ENCODE measurements around the gene CACNB2. TPM values are rescaled to one million over a fixed set of nuclear protein-coding genes. Genes with fewer than 3 reads are reported as not detected.
"Not testable (repeated sequence)": the region's sequence is repeated elsewhere in the genome, so short reads cannot be mapped to it uniquely, and the experiment has no call there.

The CACNB2 gene
- total RNA-seq, 1 donor from 2014 or later = 25.7 TPM

DNA sequence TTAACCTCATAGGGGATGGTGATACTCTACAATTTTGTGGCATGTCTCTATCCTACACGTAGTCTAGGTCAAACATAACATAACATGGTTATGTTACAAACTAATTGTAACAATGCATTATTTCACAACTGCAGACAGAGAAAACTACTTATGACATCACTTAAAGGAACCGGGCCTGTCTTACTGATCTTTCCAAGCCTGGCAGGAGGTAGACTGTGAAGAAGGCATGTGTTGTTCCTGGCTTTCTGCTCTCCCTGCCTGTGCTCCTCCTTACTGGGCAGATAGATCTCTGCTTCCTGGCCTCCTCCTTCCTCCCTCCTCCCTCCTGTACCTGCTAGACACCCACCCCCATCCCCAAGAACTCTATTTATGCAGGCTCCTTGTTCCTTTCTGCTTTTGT lies 5.4 kb downstream of the CACNB2 start:
- no peak for DNase-seq

DNA sequence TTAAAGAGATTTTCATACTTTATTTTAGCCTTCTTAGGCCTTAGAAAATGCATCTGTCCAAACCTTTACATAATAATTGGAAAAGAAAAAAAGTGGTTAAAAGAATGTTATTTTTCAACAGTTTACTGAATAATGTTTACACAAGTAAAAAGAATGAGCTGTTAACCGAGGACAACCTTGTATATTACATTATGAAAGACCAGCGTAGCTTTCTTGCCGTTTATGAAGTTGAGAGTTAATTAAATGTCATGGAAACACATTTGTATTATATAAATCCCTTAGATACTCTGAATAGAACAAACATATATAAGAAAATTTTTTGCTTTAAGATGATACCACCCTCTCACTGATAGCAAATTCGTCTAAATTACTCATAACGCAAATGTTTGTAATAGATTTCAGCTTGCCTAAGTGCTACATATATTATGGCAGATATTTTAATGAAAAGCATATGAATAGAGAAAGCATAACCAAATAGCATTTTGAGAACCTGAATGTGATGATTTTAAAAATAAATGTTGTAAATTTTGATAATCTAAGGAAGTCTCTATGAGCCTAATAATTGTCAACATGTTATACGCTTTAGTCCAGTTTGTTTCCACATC lies 9.1 kb downstream of the CACNB2 start:
- DNase-seq = no peak

DNA sequence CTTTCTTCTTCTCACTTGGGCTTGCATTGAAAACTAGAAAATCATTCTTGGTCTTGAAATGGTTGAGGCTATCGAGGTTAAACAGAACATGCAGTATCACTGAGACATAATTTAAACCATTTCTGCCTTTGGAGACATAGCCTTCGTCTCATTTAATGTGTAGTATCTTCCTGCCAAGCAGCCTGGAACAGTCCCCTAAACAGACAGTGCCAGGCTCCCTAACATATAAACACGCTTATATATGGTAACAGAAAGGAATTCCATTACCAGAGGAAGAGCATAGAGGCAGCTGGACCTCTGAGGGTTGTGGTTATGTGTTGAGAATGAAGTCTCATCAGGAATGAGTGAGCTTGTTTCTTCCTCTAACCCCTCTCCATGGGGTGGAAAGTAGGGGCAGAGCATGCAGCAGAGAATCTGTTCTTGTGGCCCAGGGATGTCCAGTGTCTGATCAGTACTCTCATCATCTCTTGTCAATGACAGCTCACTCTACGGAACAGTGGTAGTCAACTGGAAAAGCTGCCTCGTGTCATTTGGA lies 11.2 kb downstream of the CACNB2 start:
- DNase-seq = no peak

DNA sequence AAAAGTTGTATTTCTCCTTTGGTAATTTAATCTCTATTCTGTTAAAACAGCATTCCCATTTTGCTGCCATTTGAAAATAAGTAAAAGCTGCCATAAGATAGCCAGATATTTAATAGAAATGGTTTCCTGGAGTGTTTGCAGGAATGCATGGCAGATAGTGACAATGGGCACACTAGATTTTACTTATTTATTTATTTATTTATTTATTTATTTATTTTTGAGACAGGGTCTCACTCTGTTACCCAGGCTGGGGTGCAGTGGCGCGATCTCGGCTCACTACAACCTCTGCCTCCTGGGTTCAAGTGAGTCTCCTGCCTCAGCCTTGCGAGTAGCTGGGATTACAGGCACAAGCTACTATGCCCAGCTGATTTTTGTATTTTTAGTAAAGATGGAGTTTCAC lies 13.2 kb downstream of the CACNB2 start:
- not testable (repeated sequence) for DNase-seq

DNA sequence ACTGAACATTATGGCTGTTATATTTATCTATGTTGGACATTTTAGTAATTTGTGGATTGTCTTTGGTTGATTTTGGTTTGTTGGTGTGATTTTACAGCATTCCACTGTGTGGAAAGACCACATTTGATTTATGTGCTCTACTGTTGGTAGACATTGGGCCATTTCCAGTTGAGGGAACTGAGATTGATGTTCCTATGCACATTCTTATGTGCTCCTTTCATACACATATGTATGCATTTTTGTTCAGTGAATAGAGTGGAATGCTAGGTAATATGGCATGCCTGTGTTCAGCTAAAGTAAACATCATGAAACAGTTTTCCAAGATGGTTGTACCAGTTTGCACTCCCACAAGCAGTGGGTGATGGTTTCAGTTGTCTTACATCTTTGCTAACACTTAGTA lies 15.1 kb downstream of the CACNB2 start:
- DNase-seq = no peak

DNA sequence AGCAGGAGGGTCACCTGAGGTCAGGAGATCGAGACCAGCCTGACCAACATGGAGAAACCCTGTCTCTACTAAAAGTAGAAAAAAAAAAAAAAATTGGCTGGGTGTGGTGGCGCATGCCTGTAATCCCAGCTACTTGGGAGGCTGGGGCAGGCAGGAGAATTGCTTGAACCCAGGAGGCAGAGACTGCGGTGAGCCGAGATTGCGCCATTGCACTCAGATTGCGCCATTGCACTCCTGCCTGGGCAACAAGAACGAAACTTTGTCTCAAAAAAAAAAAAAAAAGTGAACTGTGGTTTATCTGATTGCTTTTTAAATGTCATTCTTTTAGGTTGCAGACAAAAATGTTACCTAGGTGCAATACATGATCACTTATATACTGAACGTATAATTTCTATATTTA lies 16.6 kb downstream of the CACNB2 start:
- not testable (repeated sequence) for DNase-seq

DNA sequence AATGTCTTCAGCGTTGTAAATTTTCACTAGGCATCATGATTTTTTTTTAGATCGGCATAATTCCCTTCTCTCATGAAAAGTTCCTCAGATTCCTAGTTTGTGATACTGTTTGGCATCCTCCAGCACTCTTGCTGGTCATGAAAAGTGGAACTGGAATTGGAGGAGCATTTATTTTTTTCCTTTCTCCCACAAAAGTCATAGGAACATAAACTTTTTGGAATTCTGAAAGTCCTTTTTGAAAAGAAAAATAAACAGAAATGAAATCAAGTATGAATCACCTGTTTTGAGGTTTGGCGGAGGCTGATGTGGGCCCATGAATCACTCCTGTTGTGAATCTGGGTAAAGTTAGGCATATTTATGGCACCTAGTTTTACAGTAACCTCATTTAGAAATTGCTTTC lies 17.7 kb downstream of the CACNB2 start:
- DNase-seq = no peak

DNA sequence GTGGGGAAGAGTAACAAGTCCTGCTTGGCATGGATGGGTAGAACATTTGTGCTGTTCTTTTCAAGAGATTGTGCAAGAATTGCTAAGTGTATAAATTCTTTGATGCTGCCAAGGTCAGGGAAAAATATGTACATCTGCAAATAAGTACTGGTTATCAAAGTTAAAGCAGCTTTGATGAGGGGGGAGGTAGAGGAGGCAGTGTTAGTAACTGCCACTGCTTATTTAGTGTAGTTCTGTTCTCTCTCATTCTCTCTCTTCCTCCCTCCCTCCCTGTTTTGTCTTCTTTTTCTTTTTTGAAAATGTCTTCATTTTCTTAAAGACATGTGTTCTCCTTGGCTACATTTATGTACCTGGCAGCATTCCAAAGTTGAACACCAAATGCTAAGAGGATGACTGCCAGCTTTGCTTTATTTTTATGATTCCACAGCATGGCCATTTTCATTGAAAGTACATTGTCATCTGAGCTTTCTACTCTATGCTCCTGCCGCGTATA lies 18.6 kb downstream of the CACNB2 start:
- no peak for DNase-seq

DNA sequence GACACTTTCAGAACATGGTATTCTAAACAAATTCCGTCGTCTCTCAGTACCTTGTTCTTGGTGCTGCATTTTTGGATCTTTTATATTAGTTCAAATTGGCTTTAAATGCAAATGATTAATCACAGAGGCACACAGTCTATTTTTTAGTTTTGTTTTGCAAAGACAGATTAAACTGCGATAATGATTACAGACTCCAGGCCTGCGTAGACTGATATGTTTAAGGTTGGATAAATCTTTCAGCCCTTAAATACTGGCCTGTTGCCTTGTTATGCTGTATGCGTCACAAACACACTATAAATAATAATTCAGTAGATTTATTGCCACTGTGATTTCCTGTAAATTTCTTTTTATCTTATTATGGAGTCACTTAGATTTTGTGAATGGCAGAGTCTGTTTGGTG lies 19.3 kb downstream of the CACNB2 start:
- no peak for DNase-seq

DNA sequence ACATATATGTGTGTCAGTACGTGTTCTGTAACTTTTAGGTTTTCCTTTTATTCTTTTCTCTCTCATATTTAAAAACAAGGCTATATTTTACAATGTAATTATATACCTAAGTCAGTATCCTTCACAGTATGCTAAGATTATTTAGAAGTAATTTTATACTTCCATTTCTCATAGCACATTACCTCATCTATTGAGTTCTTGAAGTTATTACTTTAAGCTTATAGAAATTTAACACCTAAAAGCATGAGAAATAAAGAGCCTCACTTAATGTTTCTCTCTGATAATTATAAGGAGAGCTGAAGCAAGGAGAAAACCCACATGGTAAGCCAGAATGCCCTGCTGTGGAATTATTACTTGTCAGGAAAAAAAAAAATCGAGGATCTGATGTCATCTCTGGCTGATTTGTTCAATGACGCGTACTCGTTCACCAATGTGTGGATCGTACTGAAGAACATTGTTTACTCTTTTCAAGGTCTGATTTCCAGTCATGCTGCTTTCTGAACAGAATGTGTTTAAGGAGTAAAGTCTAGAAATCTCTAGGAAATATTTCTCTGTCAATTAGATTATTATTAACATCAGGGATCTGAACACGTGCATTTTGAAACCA lies 21.9 kb downstream of the CACNB2 start:
- DNase-seq = no peak

DNA sequence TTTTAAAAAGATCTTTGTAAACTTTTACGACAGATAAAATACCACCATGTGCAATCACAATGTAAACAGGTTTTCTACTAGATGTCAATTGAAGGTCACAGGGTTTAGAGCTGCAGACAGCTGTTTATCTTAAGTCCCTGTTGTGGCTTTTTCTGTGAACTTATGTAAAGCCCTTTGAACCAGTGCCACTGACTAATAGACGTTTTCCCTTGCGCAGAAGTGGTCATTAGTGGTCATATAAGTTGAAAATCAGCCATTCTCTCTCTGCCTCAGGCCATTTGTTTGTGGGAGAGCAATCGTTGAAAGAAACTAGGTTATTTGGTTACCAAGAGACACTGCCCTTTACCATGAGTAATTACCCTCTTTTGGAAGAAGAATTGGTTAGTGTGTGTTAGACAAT lies 23.9 kb downstream of the CACNB2 start:
- DNase-seq = no peak

DNA sequence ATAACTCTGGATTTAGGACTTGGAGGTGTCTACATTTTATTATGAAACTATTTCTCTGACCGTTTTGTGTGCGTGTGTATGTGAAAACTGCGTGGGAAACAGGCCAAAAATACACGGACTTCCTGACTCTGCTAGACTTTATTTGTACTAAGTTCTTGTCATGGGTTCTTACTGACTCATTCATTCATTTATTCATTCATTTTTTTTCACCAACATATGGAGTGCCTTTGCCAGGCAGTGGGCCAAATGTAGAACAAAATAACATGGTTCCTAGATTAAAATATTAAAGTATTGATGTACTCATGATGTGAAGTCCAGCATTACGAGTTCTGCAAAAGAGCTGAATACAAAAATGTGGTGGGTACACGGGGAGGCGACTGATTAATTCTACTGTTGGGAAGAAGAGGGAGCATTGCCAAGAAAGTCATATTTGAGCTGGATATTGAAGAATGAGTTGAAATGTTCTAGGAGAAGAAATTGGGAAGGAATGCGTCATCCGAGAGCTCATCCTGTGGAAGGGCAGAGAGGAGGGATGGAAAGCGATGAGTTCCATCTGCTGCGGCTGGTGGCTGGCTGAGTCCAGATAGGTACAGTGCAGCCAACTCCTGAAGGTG lies 24.6 kb downstream of the CACNB2 start:
- DNase-seq = no peak

DNA sequence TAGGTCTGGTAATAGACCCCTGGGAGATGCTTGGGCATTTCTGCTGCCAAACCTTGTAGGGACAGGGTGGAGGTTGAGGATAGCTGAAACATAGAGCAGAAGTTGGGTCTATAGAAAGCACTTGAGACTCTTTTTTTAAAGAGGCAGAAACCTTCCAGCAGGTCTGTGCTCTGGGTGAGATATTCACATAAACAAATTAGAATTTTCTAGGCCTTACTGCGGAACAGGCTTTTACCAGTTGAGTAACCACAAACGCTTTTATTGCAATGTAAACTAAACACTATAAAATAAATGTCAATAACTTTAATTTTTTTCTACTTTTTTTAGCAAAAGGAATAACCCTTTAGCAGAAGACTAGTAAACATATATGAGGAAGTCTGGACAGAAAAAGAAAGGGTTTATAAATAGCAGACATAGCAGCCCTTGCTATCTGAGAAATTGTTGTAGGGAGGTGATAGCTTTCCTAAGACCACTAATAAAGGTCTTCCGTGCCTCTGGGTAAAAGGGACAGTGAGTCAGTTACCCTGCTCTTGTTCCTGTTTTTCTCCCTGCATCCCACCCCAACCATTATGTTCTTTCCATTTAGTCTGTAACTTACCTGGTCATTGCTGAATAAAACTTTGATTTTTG lies 38.7 kb downstream of the CACNB2 start:
- no peak for DNase-seq

DNA sequence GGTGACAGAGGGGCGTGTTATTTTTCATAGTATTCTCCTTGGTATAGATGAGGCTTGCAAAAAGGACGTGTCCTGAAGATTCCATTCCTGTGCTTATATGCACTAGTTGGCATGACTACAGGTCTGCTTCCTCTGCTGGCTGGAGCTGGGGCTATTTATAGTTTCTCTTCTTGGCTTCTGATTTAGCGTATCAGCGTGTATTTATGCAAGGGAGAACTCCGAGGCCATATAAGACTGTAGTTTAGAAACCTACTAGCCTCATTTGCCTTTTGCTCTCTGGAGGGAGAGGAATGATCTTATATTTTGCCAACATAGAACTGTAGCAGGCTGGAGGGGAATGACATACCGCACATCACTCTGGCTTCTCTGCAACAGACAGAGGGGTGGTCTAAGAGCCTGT lies 39.7 kb downstream of the CACNB2 start:
- DNase-seq = peak; percentile 4

DNA sequence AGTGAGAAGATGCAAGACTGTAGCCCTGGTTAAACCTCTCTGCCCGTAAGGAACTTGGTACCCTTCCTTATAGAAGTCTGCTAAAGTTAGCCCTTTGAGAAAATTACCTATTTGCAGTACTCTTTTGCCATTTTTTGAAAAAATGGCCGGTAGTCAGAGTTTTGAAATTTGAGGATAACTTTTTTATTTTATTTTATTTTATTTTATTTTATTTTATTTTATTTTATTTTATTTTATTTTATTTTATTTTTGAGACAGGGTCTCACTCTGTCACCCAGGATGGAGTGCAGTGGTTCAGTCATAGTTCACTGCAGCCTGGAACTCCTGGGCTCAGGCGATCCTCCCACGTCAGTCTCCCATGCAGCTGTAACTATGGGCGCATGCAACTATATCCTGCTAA lies 41.2 kb downstream of the CACNB2 start:
- not testable (repeated sequence) for DNase-seq

DNA sequence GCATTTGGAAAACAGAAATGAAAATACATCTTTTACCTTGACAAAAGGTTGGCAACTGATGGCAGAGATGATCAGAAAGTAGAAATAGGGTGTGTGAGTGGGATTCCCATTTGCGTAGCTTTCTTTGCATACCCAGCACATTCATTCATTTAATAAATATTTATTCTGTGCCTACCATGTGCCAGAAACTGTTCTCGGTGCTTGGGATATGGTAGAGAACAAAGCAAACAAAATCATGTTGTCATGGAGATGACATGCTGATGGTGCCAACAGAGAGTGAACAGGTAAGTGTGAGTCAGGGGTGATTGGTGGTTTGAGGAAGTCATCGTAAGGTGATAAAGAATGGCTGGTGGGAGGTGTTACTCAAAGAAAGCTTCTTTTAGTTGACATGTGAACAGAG lies 45.4 kb downstream of the CACNB2 start:
- no peak for DNase-seq

DNA sequence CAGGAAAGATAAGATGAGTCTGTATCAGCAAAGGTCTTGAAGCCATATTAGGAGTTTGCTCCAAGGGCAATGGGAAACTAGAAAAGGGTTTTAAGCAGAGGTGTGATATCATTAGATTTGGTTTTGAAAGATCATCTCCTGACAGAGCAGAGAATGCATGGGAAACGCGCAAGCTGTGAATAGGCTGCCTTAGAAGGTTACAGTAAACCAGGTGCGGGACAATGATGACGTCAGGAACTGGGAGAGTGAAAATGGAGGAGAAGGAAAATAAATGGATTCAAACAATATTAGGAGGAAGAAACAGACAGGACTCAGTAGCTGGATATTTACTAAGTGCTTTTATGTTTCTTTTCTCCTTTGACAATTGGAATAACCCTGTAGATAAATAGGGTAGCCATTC lies 50.6 kb downstream of the CACNB2 start:
- no peak for DNase-seq

DNA sequence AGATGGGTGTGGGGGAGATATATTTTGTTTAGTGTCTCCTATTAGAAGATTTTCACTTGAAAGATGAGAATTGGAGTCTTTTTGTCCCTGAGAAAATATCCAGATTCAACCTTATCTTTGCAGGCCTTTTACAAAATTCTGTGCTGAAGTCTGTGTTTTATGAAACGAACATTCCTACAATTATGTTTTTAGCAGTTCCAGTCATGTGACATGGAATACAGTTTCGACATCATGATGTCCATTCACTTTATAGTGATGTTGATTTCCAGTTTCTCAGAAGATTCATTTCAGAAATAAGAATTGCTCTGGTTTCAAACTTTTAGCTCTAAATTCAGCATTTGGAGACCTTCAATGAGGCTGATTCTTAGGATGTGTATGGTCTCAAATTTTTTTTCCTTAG lies 54.4 kb downstream of the CACNB2 start:
- no peak for DNase-seq

DNA sequence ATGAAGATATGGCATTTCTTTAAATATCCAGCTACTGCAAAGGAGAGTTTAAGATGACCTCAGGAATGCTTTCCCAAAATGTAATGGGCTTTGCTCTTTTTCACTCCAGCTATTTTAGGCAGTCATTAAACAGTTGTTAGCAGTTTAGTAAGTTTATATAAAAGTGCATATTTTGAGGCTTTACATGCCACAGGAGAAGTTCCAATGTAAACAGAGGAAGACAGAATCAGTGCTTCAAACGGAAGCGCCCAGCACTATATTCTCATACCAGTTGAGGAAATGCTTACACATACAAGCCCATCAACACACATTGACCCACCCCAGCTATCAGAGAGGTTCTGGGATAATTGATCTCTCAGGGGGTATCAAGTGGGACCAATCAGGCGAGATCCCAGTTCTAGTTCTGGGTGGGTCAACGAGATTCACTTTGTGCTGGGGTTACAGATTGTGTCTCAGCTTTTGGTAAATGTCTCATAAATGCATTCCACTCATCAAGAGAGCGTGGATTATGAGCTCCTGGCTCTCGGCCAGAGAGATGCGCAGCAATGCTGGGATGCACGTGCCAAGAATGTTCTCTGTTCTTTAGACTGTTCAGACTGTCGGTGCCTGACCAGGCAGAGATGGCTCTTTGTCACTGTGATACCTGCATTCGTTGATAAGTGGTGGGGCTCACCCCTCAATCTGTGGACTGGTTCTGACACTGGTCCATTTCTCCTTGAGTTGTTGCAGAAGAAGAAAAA lies 55.0 kb downstream of the CACNB2 start:
- no peak for DNase-seq

DNA sequence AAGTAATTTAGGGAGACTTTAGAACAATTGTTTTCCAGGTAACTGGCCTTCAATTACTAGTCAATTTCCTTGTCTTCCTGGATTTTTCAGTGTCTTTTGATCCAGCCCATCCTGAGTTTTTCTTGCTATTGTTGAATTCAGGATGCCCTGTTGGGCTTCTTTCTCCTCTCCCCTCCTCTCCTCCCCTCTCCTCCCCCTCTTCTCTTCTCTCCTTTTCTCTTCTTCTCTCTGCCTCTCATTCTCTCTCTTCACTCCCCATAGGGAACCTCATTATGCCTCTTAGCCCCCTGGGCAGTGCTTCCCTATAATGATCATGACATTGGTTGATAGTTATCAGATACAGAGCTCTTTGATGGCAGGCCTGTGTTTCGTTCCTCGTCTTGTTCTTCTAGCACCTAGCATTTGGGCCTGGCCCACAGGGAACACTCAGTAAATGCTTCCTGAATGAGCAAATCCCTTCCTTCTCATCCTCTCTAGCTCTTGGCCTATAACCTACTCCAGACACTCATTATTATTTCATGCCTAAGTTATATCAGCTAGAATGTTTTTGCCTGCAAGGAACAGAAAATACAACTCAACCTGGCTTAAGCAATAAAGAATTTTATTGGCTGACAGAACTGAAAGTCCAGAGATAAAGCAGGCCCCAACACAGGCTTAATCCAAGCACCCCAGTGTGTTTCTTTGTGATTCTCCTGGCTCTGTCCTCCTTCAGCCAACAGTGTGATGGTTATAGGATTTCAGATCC lies 56.8 kb downstream of the CACNB2 start:
- no peak for DNase-seq

DNA sequence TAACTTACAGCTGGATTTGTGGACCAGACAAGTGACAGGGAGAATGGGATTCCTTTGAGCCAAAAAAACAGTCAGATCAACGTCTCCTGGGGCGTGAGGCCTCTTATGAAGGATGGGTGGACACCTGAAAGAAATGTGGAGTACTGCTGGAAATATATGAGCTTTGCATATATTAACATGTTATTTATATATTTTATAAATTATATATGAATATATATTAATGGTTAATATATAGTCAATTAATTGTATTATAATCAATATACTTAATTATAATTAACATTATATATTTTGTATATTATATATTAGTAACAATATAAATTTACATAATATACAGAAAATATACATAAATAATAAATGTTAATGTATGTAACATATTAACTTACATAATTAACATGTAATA lies 57.5 kb downstream of the CACNB2 start:
- no peak for DNase-seq

DNA sequence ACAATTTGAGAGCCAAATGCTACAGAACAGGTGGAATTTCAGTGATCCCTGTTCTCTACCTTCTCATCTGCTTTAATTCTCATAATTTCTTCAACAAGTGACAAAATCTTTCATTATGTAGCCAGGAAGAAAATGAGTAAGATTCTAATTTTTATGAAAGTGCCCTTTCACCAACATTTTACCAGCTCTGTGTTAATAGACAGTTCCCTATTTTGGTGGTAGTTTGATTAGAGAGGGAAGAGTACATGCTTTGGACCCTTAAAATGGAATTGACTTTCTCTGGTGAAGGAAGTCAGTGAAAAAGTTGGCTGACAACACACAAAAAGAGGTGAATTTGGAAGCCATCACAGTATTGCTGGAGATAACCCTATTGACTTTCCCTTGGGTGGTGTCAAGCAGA lies 61.7 kb downstream of the CACNB2 start:
- DNase-seq = no peak
